SK-N-SH (cell line): ENCODE results near the gene WWOX. TPM values are rescaled to one million over a fixed set of nuclear protein-coding genes. Genes with fewer than 3 reads are reported as not detected.

Experiments
- CTCF ChIA-PET: fragments of 300-600, 350-600 bp; formaldehyde crosslinking; extraction: SDS; loops from one replicate; lab custom pipeline; 2021; lab: Yijun Ruan, JAX
- POLR2A ChIA-PET: fragments of 350-600 bp; sonication (Branson Sonifier 250); formaldehyde crosslinking; extraction: SDS; loops from one replicate; lab custom pipeline; 2020; ENCODE audit warnings: antibody characterized with exemption, inconsistent platforms; lab: Yijun Ruan, JAX
- DNase-seq: peaks from one replicate; pipeline ENCODE4 v3.0.0; 2012
- H2AFZ ChIP-seq: fragments of 200-600 bp; sonication (generic); 2 replicates; pipeline ENCODE4 v1.8.1; 2016; ENCODE audit warnings: antibody characterized with exemption, mild to moderate bottlenecking, low read depth
- H3F3A ChIP-seq: fragments of 200-600 bp; sonication (generic); replicated peaks from 2 replicates; pipeline ENCODE3; 2016; ENCODE audit warnings: antibody characterized with exemption, mild to moderate bottlenecking; ENCODE audit not compliant: insufficient read depth
- H3K27ac ChIP-seq, 2 experiments: fragments of 200-500 bp in 1 of 2; fragments of 200-600 bp in 1 of 2; sonication (Bioruptor generic) in 1 of 2; sonication (generic), shearing (Covaris generic) in 1 of 2; 2 replicates each; pipeline versions ENCODE4 v1.5.1 to v1.6.1; 2014 to 2016; ENCODE audit warnings: low read depth in 2 of 2, inconsistent platforms in 1 of 2, low read length in 1 of 2, mild to moderate bottlenecking in 1 of 2, mixed read lengths in 1 of 2
- H3K27me3 ChIP-seq: fragments of 200-600 bp; sonication (generic), shearing (Covaris generic); 2 replicates; pipeline ENCODE4 v1.6.1; 2016; ENCODE audit warnings: mixed run types; ENCODE audit not compliant: insufficient read depth
- H3K36me3 ChIP-seq, 2 experiments: fragments of 200-500 bp in 1 of 2; fragments of 200-600 bp in 1 of 2; sonication (Bioruptor generic) in 1 of 2; sonication (generic) in 1 of 2; replicated peaks in 1 of 2; 2 replicates each; pipeline versions ENCODE3 to v1.5.1; 2014 to 2016; ENCODE audit warnings: low read length in 1 of 2, mild to moderate bottlenecking in 1 of 2; ENCODE audit not compliant: insufficient read depth in 2 of 2, control insufficient read depth in 1 of 2
- H3K4me1 ChIP-seq, 2 experiments: fragments of 200-500 bp in 1 of 2; fragments of 200-600 bp in 1 of 2; sonication (Bioruptor generic) in 1 of 2; sonication (generic), shearing (Covaris generic) in 1 of 2; 2 replicates each; pipeline versions ENCODE4 v1.5.1 to v1.6.1; 2014 to 2016; ENCODE audit warnings: low read depth in 1 of 2, low read length in 1 of 2, mixed run types in 1 of 2; ENCODE audit not compliant: insufficient read depth in 2 of 2, control insufficient read depth in 1 of 2
- H3K4me2 ChIP-seq: fragments of 200-600 bp; sonication (generic), shearing (Covaris generic); 2 replicates; pipeline ENCODE4 v1.6.1; 2017; ENCODE audit warnings: mixed run types
- H3K4me3 ChIP-seq, 2 experiments: fragments of 200-500 bp in 1 of 2; fragments of 200-600 bp in 1 of 2; sonication (Bioruptor generic) in 1 of 2; sonication (generic), shearing (Covaris generic) in 1 of 2; 2 replicates each; pipeline versions ENCODE4 v1.5.1 to v1.8.1; 2014 to 2016; ENCODE audit warnings: low read depth in 2 of 2, inconsistent platforms in 1 of 2, low read length in 1 of 2, mild to moderate bottlenecking in 1 of 2, mixed read lengths in 1 of 2, moderate library complexity in 1 of 2
- H3K79me2 ChIP-seq: fragments of 200-600 bp; sonication (generic); 2 replicates; pipeline ENCODE4 v1.8.1; 2017; ENCODE audit warnings: mild to moderate bottlenecking; ENCODE audit not compliant: insufficient read depth
- H3K9ac ChIP-seq: fragments of 200-600 bp; sonication (generic); 2 replicates; pipeline ENCODE4 v1.6.1; 2017; ENCODE audit warnings: mixed run types
- H3K9me2 ChIP-seq: fragments of 200-600 bp; sonication (generic); 2 replicates; pipeline ENCODE4 v1.6.1; 2017; ENCODE audit warnings: mixed run types
- H3K9me3 ChIP-seq: fragments of 200-600 bp; sonication (generic); 2 replicates; pipeline ENCODE4 v1.6.1; 2017; ENCODE audit warnings: mixed run types, mild to moderate bottlenecking, moderate library complexity
- H4K20me1 ChIP-seq: fragments of 200-600 bp; sonication (generic); 2 replicates; pipeline ENCODE4 v1.6.1; 2017; ENCODE audit warnings: mild to moderate bottlenecking, mixed run types; ENCODE audit not compliant: insufficient read depth
- CHD2 ChIP-seq: fragments of 150-350 bp; IDR thresholded peaks from 2 replicates; pipeline ENCODE4 v1.6.1; 2018; ENCODE audit warnings: low read length; ENCODE audit not compliant: partially characterized antibody
- ELF1 ChIP-seq: IDR thresholded peaks from 2 replicates; pipeline ENCODE4 v1.4.0; 2012
- EP300 ChIP-seq, 2 experiments: IDR thresholded peaks; 2 replicates each; pipeline versions ENCODE4 v1.4.0 to v1.6.1; 2012; ENCODE audit warnings: borderline replicate concordance in 1 of 2, low read depth in 1 of 2, low read length in 1 of 2
- EZH2phosphoT487 ChIP-seq: fragments of 200-600 bp; sonication (generic); IDR thresholded peaks from 2 replicates; pipeline ENCODE4 v1.6.1; 2017; ENCODE audit warnings: low read depth, mixed run types, mild to moderate bottlenecking, antibody characterized with exemption, moderate library complexity, borderline replicate concordance
- FOXJ3 ChIP-seq: sonication (generic); formaldehyde crosslinking; IDR thresholded peaks from 2 replicates; pipeline ENCODE4 v1.5.1; 2020; ENCODE audit warnings: mild to moderate bottlenecking, missing genetic modification reagents
- IRF3 ChIP-seq: fragments of 150-350 bp; IDR thresholded peaks from 2 replicates; pipeline ENCODE4 v1.6.1; 2016; ENCODE audit warnings: mild to moderate bottlenecking, low read depth, low read length
- MEF2A ChIP-seq: IDR thresholded peaks from 2 replicates; pipeline ENCODE4 v1.4.0; 2012; ENCODE audit warnings: low read depth, borderline replicate concordance
- NFIC ChIP-seq: IDR thresholded peaks from 2 replicates; pipeline ENCODE4 v1.4.0; 2012; ENCODE audit warnings: borderline replicate concordance
- RAD21 ChIP-seq: IDR thresholded peaks from 2 replicates; pipeline ENCODE4 v1.6.1; 2012; ENCODE audit warnings: mild to moderate bottlenecking, low read length
- REST ChIP-seq: IDR thresholded peaks from 2 replicates; pipeline ENCODE4 v1.6.1; 2012; ENCODE audit warnings: mild to moderate bottlenecking, low read depth, low read length, moderate library complexity
- RFX5 ChIP-seq: IDR thresholded peaks from 2 replicates; pipeline ENCODE4 v1.6.1; 2012; ENCODE audit warnings: mild to moderate bottlenecking, improper control_type of control experiment, low read length
- RXRA ChIP-seq: IDR thresholded peaks from 2 replicates; pipeline ENCODE4 v1.4.0; 2012; ENCODE audit warnings: low read depth, mild to moderate bottlenecking, borderline replicate concordance
- SMC3 ChIP-seq: IDR thresholded peaks from 2 replicates; pipeline ENCODE4 v1.6.1; 2012; ENCODE audit warnings: low read depth, low read length, improper control_type of control experiment
- TAF1 ChIP-seq: IDR thresholded peaks from 2 replicates; pipeline ENCODE4 v1.6.1; 2012; ENCODE audit warnings: low read depth, mild to moderate bottlenecking, low read length, moderate library complexity, borderline replicate concordance
- TCF12 ChIP-seq: IDR thresholded peaks from 2 replicates; pipeline ENCODE4 v1.4.0; 2012
- WGBS: methylation state at CpG from one replicate; pipeline ENCODE4 v1.1.6; 2017; ENCODE audit warnings: low lambda C conversion rate; 5-methylcytosine and 5-hydroxymethylcytosine counted together
- polyA plus RNA-seq, 3 experiments: library from polyadenylated mRNA; depleted of rRNA; stranded (reverse); fragments of >200 nt; gene quantifications; 2 replicates each; pipeline ENCODE4 v1.2.3, GENCODE V29; 2012
- TF ChIP-seq, protein P1 (sequence below): IDR thresholded peaks from 2 replicates; pipeline ENCODE4 v1.4.0; 2012; ENCODE audit warnings: low read depth, borderline replicate concordance
- TF ChIP-seq, protein P2 (sequence below): IDR thresholded peaks from 2 replicates; pipeline ENCODE4; 2012

The WWOX gene
- polyA plus RNA-seq, 1 of the 3 experiments (the other 2 are of a cell fraction), result 10.8 TPM

GRCh38 chr16:79093554-79093967 is 994.1 kb downstream of the WWOX start:
- Histone ChIP-seq H3K4me1 (no peaks in the 10 kb centered on the region), H3K9ac (no peak overlapping the region), H3K79me2 (no peaks in the 10 kb centered on the region), H3K9me2 (no peaks in the 10 kb centered on the region), H3K27me3 (no peaks in the 10 kb centered on the region), H3K9me3 (no peaks in the 10 kb centered on the region), H3K4me2 (no peak overlapping the region), H3K36me3 (no peaks in the 10 kb centered on the region), H3F3A (no peaks in the 10 kb centered on the region), H2AFZ (no peak overlapping the region), H3K4me3 (no peak overlapping the region), H4K20me1 (no peaks in the 10 kb centered on the region), H3K27ac (no peak overlapping the region)
- WGBS, result 50% methylated on average over 10 of the region's 10 CpGs
- no peak for TF ChIP-seq RXRA
- no peak for TF ChIP-seq ELF1
- TF ChIP-seq SMC3, result no peak
- no peak for TF ChIP-seq TCF12
- TF ChIP-seq FOXJ3, result no peak
- TF ChIP-seq IRF3, result no peak
- no peak for TF ChIP-seq TAF1
- TF ChIP-seq CHD2, result no peak
- no peak for DNase-seq
- ChIA-PET POLR2A (no interaction called here), CTCF (interaction anchor here (0.6 kb wide), 1 partner anchor 84 kb away, joined by 4 read pairs; no protein-coding TSS in a partner anchor)

DNA sequence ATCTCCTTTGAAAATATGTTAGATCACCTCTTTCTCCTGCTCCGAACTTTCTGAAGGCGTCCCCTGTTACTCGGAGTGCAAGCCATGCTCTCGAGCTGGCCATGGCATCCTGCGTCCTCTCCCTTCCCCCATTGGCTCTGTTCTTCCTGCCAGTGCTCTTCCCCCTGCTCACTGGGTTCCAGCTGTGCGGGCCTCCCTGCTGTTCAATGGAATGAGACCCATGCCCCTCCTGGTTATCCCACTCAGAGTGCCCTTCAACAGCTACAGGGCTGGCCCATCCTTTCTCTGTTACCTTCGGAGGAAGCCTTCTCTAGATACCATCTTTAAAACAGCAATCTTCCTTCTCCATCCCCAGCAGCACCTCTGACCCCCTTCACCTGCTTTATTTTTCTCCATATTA is 996.8 kb downstream of the WWOX start:
- H3K27ac ChIP-seq, result no peak overlapping the region
- H3K79me2 ChIP-seq, result no peaks in the 10 kb centered on the region
- H3F3A ChIP-seq, result no peaks in the 10 kb centered on the region
- no peak for DNase-seq
- H2AFZ ChIP-seq, result no peak overlapping the region
- H3K9me2 ChIP-seq, result no peaks in the 10 kb centered on the region
- H3K27me3 ChIP-seq, result no peaks in the 10 kb centered on the region
- no peaks in the 10 kb centered on the region for H3K9me3 ChIP-seq
- TF ChIP-seq EZH2phosphoT487 (no peak), REST (no peak), RAD21 (no peak), MEF2A (no peak), EP300 (IDR thresholded peaks at IDR 0.05; ENCODE audit: borderline replicate concordance in 1 of 2, low read depth in 1 of 2, low read length in 1 of 2) (no peak), RFX5 (no peak), NFIC (no peak)
- TF ChIP-seq, protein P1, sequence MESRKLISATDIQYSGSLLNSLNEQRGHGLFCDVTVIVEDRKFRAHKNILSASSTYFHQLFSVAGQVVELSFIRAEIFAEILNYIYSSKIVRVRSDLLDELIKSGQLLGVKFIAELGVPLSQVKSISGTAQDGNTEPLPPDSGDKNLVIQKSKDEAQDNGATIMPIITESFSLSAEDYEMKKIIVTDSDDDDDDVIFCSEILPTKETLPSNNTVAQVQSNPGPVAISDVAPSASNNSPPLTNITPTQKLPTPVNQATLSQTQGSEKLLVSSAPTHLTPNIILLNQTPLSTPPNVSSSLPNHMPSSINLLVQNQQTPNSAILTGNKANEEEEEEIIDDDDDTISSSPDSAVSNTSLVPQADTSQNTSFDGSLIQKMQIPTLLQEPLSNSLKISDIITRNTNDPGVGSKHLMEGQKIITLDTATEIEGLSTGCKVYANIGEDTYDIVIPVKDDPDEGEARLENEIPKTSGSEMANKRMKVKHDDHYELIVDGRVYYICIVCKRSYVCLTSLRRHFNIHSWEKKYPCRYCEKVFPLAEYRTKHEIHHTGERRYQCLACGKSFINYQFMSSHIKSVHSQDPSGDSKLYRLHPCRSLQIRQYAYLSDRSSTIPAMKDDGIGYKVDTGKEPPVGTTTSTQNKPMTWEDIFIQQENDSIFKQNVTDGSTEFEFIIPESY, result no peak
- TF ChIP-seq, protein P2, sequence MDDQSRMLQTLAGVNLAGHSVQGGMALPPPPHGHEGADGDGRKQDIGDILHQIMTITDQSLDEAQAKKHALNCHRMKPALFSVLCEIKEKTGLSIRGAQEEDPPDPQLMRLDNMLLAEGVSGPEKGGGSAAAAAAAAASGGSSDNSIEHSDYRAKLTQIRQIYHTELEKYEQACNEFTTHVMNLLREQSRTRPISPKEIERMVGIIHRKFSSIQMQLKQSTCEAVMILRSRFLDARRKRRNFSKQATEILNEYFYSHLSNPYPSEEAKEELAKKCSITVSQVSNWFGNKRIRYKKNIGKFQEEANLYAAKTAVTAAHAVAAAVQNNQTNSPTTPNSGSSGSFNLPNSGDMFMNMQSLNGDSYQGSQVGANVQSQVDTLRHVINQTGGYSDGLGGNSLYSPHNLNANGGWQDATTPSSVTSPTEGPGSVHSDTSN, result no peak
- no peak overlapping the region for H3K9ac ChIP-seq
- no peaks in the 10 kb centered on the region for H3K36me3 ChIP-seq
- CTCF ChIA-PET, result no interaction called here
- no peaks in the 10 kb centered on the region for H4K20me1 ChIP-seq
- no peaks in the 10 kb centered on the region for H3K4me1 ChIP-seq
- H3K4me2 ChIP-seq, result no peak overlapping the region
- POLR2A ChIA-PET, result no interaction called here
- no peak overlapping the region for H3K4me3 ChIP-seq
- 12% methylated on average over 4 of the region's 7 CpGs for WGBS
